HepG2 (cell line): ENCODE measurements around the gene KRTAP5-9.

Experiments
- CEBPB ChIP-seq: IDR thresholded peaks from 2 replicates; pipeline ENCODE4 v1.6.1; 2011; ENCODE audit warnings: low read depth, low read length, improper control_type of control experiment, borderline replicate concordance
- DPF2 ChIP-seq: sonication (generic); formaldehyde crosslinking; IDR thresholded peaks from 2 replicates; pipeline ENCODE4 v1.4.0; 2020; ENCODE audit warnings: mild to moderate bottlenecking, low read depth, missing genetic modification reagents, borderline replicate concordance
- KAT7 ChIP-seq: IDR thresholded peaks from 2 replicates; pipeline ENCODE4 v1.6.1; 2018; ENCODE audit warnings: borderline replicate concordance, missing compliant biosample characterization
- PRDM10 ChIP-seq: sonication (generic); formaldehyde crosslinking; IDR thresholded peaks from 2 replicates; pipeline ENCODE4 v1.4.0; 2020; ENCODE audit warnings: low read depth, missing genetic modification reagents
- ZNF160 ChIP-seq: sonication (generic); formaldehyde crosslinking; IDR thresholded peaks from 2 replicates; pipeline ENCODE4 v1.8.0; 2022; ENCODE audit warnings: mild to moderate bottlenecking, inconsistent platforms, missing genetic modification reagents
- ZNF546 ChIP-seq: sonication (generic); formaldehyde crosslinking; conservative IDR thresholded peaks from 2 replicates; pipeline ENCODE4 v1.8.1; 2023; ENCODE audit warnings: mild to moderate bottlenecking, missing genetic modification reagents

GRCh38 chr11:71539017-71539416, 9.2 kb upstream of the KRTAP5-9 start:
- TF ChIP-seq KAT7 (CRISPR knock-in tag) (no peak), ZNF546 (no peak), CEBPB (no peak), DPF2 (no peak), ZNF160 (no peak), PRDM10 (CRISPR knock-in tag) (no peak)
